Brain pericyte (primary cell): ENCODE data around the gene OR5H6.
"Not testable (repeated sequence)": the region's sequence is repeated elsewhere in the genome, so short reads cannot be mapped to it uniquely, and the experiment has no call there.

Experiments used
- DNase-seq: peaks from one replicate; pipeline ENCODE4 v3.0.0-alpha.2; 2012; ENCODE audit warnings: low read depth, low spot score

The OR5H6 gene

DNA sequence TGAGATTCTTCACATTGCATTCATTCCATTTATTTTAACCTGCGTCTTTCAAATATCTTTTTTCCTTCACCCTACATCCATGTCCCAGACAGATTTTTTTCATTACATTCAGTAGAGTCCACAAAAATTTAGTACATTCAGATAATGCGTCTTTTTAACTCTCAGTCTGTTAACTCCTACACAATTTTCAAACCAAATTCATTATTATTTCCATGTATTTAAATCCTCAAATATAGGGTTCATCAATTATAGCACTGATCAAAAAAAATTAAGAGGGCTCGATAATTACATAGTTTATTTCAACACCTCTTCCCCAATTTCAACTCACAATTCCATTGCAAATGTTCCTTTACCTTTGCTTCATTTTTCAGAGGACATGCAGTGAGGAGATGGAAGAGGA, at the start of gene OR5H6:
Gene OR5H6, plus strand, starts transcription at position 301 of the 400 bp plus-strand sequence. Its CDS starts 89 bp downstream, at position 390.
- no peak for DNase-seq

DNA sequence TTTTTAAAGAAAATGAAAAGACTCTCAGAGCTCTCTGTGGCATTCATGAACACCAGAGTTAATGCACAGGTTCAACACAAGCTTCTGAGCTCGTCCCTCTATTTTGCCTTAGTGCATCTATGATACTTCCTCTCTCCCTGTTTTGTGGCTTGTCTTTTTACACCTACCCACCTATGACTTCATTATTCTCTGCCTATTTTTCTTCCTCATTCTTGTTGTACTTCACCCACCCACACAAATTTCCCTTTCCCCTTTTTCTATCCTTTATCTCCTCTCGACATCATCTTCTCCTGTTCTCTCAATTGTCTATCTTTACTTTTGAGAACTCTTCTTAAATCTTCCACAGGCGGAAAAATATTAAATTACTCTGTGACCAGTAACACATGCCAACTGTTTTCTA, 49.0 kb upstream of the OR5H6 start:
- DNase-seq, result no peak

DNA sequence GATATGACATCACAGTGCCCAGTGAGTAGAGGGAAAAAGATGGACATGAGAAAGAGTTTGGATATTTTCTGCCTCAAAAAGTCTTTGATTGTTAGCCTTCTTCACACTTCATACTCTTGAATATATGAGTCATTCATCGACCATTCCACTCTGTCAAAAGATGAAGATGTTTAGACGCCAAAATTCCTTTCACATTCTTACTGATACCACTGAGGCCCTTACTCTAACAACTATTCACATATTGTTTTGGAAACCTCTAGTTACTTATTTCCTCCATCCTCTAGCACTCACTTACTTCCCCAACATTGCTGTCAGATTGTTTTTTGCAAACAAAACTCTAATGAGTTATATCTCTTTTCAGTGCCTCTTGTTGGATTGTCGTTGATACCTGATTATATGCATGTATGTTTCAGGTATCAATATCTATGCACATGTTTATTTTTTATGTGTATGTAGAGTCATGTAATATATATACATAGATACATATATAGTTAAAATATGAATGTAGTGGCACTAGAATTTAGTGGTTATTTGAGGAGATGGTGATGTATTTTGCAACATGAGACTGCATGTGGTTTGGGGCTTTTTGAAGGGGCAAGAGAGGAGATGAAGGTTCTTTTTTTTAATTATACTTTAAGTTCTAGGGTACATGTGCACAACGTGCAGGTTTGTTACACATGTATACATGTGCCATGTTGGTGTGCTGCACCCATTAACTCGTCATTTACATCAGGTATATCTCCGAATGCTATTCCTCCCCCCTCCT, 40.0 kb upstream of the OR5H6 start:
- DNase-seq, result no peak

DNA sequence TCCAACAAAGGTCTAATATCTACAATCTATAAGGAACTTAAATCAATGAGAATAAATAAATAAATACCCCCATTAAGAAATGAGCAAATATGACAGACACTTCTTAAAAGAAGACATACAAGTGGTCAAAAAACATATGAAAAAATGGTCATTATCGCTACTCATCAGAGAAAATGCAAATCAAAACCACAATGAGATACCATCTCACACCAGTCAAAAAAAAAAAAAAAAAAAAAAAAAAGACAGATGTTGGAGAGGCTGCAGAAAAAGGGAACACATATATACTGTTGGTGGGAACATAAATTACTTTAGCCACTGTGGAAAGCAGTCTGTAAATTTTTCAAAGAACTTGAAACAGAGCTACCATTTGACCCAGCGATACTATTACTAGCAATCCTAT, 31.6 kb upstream of the OR5H6 start:
- no peak for DNase-seq

- DNase-seq, result no peak
These were observed 30.6 kb upstream of the OR5H6 start for GRCh38 chr3:98233468-98233867.

GRCh38 chr3:98240131-98240530, 23.9 kb upstream of the OR5H6 start:
- no peak for DNase-seq

GRCh38 chr3:98242155-98242554, 21.9 kb upstream of the OR5H6 start:
- DNase-seq, result no peak

- DNase-seq, result no peak
These were observed 20.2 kb upstream of the OR5H6 start for GRCh38 chr3:98243843-98244242.

GRCh38 chr3:98246142-98246541, 17.9 kb upstream of the OR5H6 start:
- DNase-seq, result no peak

GRCh38 chr3:98256026-98256425, 8.0 kb upstream of the OR5H6 start:
- DNase-seq, result not testable (repeated sequence)

- no peak for DNase-seq
These were observed 4.3 kb upstream of the OR5H6 start for GRCh38 chr3:98259707-98260106.

- no peak for DNase-seq
These were observed 2.0 kb upstream of the OR5H6 start for GRCh38 chr3:98262046-98262445.

DNA sequence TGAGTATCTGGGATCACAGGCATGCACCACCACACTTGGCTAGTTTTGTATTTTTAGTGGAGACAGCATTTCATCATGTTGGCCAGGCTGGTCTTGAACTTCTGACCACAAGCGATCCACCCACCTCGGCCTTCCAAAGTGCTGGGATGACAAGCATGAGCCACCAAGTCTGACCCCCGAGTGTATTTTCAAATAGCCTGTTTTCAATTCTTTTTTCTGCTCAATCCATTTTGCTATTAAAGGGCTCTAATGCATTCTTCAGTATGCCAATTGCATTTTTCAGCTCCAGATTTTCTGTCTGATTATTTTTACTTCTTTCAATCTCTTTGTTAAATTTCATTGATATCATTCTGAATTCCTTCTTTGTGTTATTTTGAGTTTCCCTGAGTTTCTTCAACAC, 5.8 kb downstream of the OR5H6 start:
- DNase-seq, result no peak

DNA sequence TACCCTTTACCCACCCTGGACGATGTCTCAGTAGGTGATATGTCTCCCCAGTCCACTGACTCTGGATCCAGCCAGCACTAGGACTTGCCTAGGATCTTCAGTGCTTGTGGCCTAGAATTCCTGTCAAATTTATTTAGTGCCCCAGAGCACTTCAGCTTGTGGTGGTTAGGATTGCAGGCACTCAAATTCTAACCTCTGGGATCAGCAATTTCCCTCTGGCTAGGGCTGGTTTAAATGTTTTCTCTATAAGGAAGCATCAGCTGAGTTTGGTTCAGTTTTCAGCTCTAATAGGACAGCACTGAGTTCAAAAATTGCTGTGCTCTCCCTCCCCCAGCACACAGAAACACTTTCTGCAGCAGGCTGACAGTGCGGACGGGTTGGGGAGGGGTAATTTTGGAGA, 8.1 kb downstream of the OR5H6 start:
- DNase-seq, result no peak

GRCh38 chr3:98274914-98275313, 10.9 kb downstream of the OR5H6 start:
- no peak for DNase-seq

GRCh38 chr3:98282205-98282604, 18.2 kb downstream of the OR5H6 start, which contains the start of gene OR5H2:
Gene OR5H2, plus strand, starts transcription at chr3:98282505. Its CDS starts 398 bp downstream, at chr3:98282903.
- DNase-seq, result no peak

GRCh38 chr3:98290916-98291315, 26.9 kb downstream of the OR5H6 start:
- no peak for DNase-seq

DNA sequence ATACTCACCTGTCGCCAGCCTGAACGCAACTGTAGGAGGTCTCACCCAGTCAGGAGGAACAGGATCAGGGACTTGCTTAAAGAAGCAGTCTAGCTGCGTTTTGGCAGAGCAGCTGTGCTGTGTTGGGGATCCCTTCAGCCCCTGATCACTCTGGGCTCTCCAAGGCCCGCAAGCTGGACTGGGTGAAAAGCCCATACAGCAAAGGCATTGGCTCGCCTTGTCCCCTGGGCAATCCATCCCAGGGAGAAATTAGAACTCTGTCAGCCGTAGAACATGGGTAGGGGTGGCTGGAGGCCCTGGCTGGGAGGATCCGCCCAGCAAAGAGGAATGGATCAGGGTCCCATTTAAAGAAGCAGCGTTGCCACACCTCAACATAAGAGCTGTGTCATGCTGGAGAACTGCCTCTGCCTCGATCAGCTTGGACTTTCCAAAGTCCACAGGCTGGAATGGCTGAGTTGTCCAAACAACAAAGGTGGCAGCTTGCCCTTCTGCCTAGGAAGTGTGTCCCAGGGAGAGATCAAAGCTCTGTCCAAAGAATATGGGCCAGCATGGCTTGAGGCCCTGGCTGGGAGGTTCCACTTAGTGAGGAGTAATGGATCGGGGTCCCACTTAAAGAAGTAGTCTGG, 27.4 kb downstream of the OR5H6 start:
- no peak for DNase-seq
